ENCODE results near the gene MRPL3. TPM values are rescaled to one million over a fixed set of nuclear protein-coding genes. Genes with fewer than 3 reads are reported as not detected.

Gene MRPL3
- total RNA-seq, 1 experiment from 2014 or later = 162 TPM

DNA sequence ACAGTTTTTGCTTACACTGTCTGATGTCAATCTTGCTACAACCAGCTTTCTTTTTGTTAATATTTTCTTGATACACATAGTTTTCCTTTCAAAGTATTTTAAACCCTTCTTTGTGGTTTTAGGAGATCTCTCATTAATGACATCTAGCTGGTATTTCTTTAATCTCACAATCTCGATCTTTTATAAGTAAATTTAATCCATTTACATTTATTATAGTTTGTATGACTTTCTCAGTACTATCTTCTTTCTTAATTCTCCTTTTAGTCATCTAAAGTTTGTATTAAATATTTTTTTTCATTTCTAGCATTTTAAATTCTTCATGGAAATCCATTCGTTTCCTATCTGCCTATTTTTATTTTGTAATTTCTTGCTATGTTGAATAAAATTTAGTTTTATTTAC is 55.4 kb downstream of the MRPL3 start:
- DNase-seq (ENCODE audit: low spot score) (no peak), ATAC-seq (no peak)
- Mint-ChIP-seq H3K9me3 (peaks cover 10% of the 10 kb centered on the region), H3K36me3 (0 out of 2 replicates have a peak, but pooled peaks cover 4% of the 10 kb centered on the region), H3K27ac (no peak overlapping the region), H3K4me3 (no peak overlapping the region), H3K4me1 (peaks cover 3% of the 10 kb centered on the region; the same call in 1 of the 2 replicates), H3K27me3 (ENCODE audit: low read depth) (0 out of 2 replicates have a peak, but pooled peaks cover 5% of the 10 kb centered on the region)
- ChIA-PET CTCF (interaction anchor here (0.6 kb wide), 1 partner anchor 905 kb away, joined by 3 read pairs; no protein-coding TSS in a partner anchor), POLR2A (no interaction called here)
- no peak for TF ChIP-seq ZBTB21 (CRISPR knock-in tag; IDR thresholded peaks at IDR 0.05; ENCODE audit: borderline replicate concordance)

DNA sequence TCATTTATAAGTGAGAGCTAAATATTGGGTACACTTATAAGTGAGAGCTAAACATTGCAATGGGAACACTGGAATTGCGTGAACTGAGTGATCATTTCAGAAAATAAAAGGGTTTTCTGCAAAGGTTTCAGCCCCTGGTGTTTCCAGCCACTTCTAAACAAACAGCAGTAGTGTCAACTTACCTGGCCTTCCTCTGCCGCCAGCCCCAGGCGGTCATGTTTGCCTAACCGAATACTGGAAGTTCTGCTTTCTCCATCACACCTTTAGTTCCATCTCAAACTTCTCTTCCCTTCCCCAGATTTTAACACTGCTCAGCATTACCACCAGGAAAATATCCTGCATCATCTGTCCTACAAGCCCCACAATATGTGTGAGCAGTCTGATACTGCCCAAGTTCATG is 58.6 kb downstream of the MRPL3 start:
- peaks cover 10% of the 10 kb centered on the region for H3K9me3 Mint-ChIP-seq
- ChIA-PET POLR2A (no interaction called here), CTCF (interaction anchor here (0.6 kb wide), 1 partner anchor 13 kb away, joined by 4 read pairs; no protein-coding TSS in a partner anchor)
- H3K27me3 Mint-ChIP-seq (ENCODE audit: low read depth) = peaks cover 5% of the 10 kb centered on the region; the same call in 1 of the 2 replicates
- H3K4me1 Mint-ChIP-seq = peaks cover 3% of the 10 kb centered on the region; the same call in 1 of the 2 replicates
- TF ChIP-seq ZNF396 (CRISPR knock-in tag; IDR thresholded peaks at IDR 0.05; ENCODE audit: borderline replicate concordance) = no peak
- TF ChIP-seq, protein P1, sequence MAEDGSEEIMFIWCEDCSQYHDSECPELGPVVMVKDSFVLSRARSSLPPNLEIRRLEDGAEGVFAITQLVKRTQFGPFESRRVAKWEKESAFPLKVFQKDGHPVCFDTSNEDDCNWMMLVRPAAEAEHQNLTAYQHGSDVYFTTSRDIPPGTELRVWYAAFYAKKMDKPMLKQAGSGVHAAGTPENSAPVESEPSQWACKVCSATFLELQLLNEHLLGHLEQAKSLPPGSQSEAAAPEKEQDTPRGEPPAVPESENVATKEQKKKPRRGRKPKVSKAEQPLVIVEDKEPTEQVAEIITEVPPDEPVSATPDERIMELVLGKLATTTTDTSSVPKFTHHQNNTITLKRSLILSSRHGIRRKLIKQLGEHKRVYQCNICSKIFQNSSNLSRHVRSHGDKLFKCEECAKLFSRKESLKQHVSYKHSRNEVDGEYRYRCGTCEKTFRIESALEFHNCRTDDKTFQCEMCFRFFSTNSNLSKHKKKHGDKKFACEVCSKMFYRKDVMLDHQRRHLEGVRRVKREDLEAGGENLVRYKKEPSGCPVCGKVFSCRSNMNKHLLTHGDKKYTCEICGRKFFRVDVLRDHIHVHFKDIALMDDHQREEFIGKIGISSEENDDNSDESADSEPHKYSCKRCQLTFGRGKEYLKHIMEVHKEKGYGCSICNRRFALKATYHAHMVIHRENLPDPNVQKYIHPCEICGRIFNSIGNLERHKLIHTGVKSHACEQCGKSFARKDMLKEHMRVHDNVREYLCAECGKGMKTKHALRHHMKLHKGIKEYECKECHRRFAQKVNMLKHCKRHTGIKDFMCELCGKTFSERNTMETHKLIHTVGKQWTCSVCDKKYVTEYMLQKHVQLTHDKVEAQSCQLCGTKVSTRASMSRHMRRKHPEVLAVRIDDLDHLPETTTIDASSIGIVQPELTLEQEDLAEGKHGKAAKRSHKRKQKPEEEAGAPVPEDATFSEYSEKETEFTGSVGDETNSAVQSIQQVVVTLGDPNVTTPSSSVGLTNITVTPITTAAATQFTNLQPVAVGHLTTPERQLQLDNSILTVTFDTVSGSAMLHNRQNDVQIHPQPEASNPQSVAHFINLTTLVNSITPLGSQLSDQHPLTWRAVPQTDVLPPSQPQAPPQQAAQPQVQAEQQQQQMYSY (CRISPR knock-in tag; IDR thresholded peaks at IDR 0.05) = no peak
- TF ChIP-seq ZNF121 (CRISPR knock-in tag; IDR thresholded peaks at IDR 0.05) = no peak
- TF ChIP-seq PRRX2 (CRISPR knock-in tag; IDR thresholded peaks at IDR 0.05) = no peak
- TF ChIP-seq, protein P2, sequence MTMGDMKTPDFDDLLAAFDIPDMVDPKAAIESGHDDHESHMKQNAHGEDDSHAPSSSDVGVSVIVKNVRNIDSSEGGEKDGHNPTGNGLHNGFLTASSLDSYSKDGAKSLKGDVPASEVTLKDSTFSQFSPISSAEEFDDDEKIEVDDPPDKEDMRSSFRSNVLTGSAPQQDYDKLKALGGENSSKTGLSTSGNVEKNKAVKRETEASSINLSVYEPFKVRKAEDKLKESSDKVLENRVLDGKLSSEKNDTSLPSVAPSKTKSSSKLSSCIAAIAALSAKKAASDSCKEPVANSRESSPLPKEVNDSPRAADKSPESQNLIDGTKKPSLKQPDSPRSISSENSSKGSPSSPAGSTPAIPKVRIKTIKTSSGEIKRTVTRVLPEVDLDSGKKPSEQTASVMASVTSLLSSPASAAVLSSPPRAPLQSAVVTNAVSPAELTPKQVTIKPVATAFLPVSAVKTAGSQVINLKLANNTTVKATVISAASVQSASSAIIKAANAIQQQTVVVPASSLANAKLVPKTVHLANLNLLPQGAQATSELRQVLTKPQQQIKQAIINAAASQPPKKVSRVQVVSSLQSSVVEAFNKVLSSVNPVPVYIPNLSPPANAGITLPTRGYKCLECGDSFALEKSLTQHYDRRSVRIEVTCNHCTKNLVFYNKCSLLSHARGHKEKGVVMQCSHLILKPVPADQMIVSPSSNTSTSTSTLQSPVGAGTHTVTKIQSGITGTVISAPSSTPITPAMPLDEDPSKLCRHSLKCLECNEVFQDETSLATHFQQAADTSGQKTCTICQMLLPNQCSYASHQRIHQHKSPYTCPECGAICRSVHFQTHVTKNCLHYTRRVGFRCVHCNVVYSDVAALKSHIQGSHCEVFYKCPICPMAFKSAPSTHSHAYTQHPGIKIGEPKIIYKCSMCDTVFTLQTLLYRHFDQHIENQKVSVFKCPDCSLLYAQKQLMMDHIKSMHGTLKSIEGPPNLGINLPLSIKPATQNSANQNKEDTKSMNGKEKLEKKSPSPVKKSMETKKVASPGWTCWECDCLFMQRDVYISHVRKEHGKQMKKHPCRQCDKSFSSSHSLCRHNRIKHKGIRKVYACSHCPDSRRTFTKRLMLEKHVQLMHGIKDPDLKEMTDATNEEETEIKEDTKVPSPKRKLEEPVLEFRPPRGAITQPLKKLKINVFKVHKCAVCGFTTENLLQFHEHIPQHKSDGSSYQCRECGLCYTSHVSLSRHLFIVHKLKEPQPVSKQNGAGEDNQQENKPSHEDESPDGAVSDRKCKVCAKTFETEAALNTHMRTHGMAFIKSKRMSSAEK (CRISPR knock-in tag; IDR thresholded peaks at IDR 0.05; ENCODE audit: borderline replicate concordance) = no peak
- no peak for TF ChIP-seq ZNF416 (CRISPR knock-in tag; IDR thresholded peaks at IDR 0.05)
- no peak for TF ChIP-seq CREM (CRISPR knock-in tag; IDR thresholded peaks at IDR 0.05)
- no peak for TF ChIP-seq ETV6 (CRISPR knock-in tag; IDR thresholded peaks at IDR 0.05)
- DNase-seq (ENCODE audit: low spot score) = no peak
- H3K27ac Mint-ChIP-seq = no peak overlapping the region
- 0 out of 2 replicates have a peak, but pooled peaks cover 4% of the 10 kb centered on the region for H3K36me3 Mint-ChIP-seq
- no peak overlapping the region for H3K4me3 Mint-ChIP-seq
- no peak for ATAC-seq

DNA sequence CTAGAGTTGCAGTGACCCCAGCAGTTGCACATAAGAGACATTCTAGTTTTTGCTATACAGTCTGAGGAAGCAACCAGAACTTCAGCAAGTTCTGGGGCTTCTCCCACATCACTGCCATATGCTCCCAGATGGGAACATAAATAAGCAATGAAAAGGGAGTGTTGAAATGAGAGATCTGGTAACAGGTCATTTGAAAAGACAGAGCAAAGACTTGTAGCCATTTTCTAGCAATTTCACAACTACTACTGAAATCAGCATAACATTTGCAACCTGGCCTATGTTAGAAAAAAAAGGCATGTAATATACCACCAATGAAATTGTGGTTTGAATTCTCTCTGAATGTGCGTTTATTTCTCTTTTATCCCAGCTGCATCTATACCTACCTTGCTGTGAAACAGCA is 63.7 kb downstream of the MRPL3 start:
- ChIA-PET CTCF (no interaction called here), POLR2A (no interaction called here)
- no peaks in the 10 kb centered on the region for H3K4me1 Mint-ChIP-seq
- no peak overlapping the region for H3K4me3 Mint-ChIP-seq
- H3K27ac Mint-ChIP-seq = no peak overlapping the region
- H3K36me3 Mint-ChIP-seq = no peaks in the 10 kb centered on the region
- ATAC-seq (no peak), DNase-seq (ENCODE audit: low spot score) (no peak)
- H3K27me3 Mint-ChIP-seq (ENCODE audit: low read depth) = no peaks in the 10 kb centered on the region; the same call in 1 of the 2 replicates
- no peaks in the 10 kb centered on the region for H3K9me3 Mint-ChIP-seq
- TF ChIP-seq, protein P3, sequence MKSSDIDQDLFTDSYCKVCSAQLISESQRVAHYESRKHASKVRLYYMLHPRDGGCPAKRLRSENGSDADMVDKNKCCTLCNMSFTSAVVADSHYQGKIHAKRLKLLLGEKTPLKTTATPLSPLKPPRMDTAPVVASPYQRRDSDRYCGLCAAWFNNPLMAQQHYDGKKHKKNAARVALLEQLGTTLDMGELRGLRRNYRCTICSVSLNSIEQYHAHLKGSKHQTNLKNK (CRISPR knock-in tag; IDR thresholded peaks at IDR 0.05) = no peak
- TF ChIP-seq FOXP1 (CRISPR knock-in tag; IDR thresholded peaks at IDR 0.05; ENCODE audit: borderline replicate concordance) = no peak

DNA sequence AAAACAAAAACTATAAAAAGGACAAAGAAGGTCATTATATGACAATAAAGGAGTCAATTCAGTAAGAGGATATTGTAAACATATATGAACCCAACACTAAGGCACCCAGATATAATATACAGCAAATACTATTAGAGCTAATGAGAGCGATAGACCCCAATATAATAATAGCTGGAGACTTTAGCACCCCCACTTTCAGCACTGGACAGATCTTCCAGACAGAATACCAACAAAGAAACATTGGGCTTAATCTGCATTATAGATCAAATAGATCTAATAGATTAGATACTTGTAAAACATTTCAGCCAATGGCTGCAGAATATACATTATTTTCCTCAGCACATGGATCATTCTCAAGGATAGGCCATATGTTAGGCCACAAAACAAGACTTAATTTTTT is 67.8 kb downstream of the MRPL3 start:
- DNase-seq (ENCODE audit: low spot score) (no peak), ATAC-seq (no peak)
- ChIA-PET CTCF (no interaction called here), POLR2A (no interaction called here)
- Mint-ChIP-seq H3K36me3 (no peaks in the 10 kb centered on the region), H3K9me3 (no peaks in the 10 kb centered on the region), H3K27me3 (ENCODE audit: low read depth) (no peaks in the 10 kb centered on the region; the same call in 1 of the 2 replicates), H3K27ac (no peak overlapping the region), H3K4me3 (no peak overlapping the region), H3K4me1 (no peaks in the 10 kb centered on the region)
- TF ChIP-seq, protein P4, sequence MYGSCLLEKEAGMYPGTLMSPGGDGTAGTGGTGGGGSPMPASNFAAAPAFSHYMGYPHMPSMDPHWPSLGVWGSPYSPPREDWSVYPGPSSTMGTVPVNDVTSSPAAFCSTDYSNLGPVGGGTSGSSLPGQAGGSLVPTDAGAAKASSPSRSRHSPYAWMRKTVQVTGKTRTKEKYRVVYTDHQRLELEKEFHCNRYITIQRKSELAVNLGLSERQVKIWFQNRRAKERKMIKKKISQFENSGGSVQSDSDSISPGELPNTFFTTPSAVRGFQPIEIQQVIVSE (CRISPR knock-in tag; IDR thresholded peaks at IDR 0.05; ENCODE audit: borderline replicate concordance) = no peak
- TF ChIP-seq NFE2L1 (CRISPR knock-in tag; IDR thresholded peaks at IDR 0.05) (no peak), SMAD3 (CRISPR knock-in tag; IDR thresholded peaks at IDR 0.05; ENCODE audit: borderline replicate concordance) (no peak)
- TF ChIP-seq, protein P5, sequence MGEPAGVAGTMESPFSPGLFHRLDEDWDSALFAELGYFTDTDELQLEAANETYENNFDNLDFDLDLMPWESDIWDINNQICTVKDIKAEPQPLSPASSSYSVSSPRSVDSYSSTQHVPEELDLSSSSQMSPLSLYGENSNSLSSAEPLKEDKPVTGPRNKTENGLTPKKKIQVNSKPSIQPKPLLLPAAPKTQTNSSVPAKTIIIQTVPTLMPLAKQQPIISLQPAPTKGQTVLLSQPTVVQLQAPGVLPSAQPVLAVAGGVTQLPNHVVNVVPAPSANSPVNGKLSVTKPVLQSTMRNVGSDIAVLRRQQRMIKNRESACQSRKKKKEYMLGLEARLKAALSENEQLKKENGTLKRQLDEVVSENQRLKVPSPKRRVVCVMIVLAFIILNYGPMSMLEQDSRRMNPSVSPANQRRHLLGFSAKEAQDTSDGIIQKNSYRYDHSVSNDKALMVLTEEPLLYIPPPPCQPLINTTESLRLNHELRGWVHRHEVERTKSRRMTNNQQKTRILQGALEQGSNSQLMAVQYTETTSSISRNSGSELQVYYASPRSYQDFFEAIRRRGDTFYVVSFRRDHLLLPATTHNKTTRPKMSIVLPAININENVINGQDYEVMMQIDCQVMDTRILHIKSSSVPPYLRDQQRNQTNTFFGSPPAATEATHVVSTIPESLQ (CRISPR knock-in tag; IDR thresholded peaks at IDR 0.05) = no peak
- TF ChIP-seq, protein P6, sequence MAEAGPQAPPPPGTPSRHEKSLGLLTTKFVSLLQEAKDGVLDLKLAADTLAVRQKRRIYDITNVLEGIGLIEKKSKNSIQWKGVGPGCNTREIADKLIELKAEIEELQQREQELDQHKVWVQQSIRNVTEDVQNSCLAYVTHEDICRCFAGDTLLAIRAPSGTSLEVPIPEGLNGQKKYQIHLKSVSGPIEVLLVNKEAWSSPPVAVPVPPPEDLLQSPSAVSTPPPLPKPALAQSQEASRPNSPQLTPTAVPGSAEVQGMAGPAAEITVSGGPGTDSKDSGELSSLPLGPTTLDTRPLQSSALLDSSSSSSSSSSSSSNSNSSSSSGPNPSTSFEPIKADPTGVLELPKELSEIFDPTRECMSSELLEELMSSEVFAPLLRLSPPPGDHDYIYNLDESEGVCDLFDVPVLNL (CRISPR knock-in tag; IDR thresholded peaks at IDR 0.05; ENCODE audit: borderline replicate concordance, low read depth) = no peak

Data from WTC11 (cell line).